GM12872 (cell line): ENCODE measurements around the gene KCNQ5.

Source experiments
- CTCF ChIP-seq: IDR thresholded peaks from 3 replicates; pipeline ENCODE4 v1.5.1; 2011; ENCODE audit warnings: low read depth, mild to moderate bottlenecking, low read length, moderate library complexity; ENCODE audit not compliant: insufficient read depth

The KCNQ5 gene

DNA sequence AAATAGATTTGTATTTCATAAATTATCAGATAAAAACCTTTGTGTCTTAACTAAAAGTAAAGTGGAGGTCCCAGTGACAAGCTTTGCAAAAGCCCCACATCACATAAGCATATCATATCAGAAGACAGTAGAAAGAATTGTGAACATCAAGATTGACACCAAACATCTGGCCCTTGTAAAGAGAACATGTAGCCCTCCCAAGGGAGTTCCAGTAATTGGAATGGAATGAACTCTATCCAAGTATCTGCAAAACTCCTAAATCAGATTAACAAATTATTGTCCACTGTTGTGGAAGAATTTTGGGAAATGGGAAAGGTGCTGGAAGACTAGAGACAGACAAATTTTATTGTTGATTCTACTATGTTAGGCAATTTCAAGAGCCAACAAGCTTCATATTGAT, 268.8 kb downstream of the KCNQ5 start:
- no peak for TF ChIP-seq CTCF

DNA sequence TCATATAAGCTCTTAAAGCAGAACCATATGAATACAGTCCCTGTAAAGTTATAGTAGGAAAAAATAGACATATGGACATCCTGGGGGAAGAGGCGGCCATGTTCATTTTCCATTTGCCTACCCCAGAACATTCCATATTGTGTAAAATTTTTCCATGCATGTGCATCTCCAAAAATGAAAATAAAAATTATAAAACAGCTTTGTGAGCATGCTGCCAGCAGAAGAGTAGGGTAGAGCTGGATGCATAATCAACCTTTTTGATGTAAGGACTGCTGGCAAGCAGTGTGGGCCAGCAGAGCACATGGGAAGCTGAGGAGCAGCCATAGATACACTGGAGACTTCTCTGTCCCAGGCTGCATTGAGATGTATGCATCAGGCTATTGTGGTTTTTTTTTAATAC, 271.0 kb downstream of the KCNQ5 start:
- TF ChIP-seq CTCF = no peak

- no peak for TF ChIP-seq CTCF
Measured at GRCh38 chr6:72894091-72894490, 272.2 kb downstream of the KCNQ5 start.

GRCh38 chr6:72905705-72906478, 284.0 kb downstream of the KCNQ5 start:
- no peak for TF ChIP-seq CTCF

DNA sequence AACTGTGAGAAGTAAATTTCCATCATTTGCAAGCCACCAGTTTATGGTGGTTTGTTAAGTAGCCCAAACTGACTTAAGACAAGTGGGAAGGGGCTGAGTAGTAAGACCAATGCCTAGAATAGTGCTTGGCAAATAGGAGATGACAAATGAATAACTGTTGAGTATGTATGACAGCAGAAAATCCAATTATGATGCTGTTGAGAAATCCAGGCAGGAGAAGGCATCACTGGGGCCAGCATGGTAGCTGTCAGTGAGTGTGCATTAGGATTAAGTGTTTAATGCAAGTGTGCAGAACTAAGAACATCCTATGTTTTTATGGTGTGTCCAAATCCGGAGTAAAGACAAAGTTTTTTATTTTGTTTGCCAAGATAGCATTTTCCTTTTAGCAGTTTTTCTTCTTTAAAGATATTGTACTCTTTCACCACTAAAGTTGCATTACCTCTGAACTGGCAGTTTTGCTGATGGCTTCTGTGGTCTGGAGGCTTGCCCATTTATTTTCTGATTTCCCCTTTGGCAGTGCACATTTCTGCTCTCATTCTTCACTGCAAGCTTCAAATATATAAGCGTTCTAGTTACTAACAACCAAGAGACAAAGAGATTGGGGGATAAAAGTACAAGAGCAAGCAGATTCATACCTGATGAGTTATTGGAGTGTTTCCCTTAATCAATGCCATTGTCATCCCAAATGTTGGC, 289.7 kb downstream of the KCNQ5 start:
- no peak for TF ChIP-seq CTCF

DNA sequence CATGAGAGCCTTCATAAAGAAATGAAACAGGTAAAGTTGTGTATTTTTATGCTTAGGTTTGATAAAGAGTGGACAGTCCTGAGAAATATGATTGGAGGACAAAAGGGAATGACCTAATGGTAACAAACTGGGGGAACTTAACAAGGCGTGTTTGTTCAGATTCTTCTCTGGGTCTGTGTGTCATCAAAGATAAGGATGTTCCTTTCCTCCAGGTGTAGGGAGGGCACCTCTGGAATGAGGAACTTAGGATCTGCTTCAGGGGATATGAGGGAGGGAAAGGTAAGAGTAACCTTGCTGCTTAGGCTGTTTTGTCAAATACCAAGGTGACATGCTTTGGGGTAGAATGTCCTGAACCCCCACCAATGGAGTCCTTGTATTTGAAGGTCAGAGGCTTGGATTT, 291.9 kb downstream of the KCNQ5 start:
- TF ChIP-seq CTCF = no peak

DNA sequence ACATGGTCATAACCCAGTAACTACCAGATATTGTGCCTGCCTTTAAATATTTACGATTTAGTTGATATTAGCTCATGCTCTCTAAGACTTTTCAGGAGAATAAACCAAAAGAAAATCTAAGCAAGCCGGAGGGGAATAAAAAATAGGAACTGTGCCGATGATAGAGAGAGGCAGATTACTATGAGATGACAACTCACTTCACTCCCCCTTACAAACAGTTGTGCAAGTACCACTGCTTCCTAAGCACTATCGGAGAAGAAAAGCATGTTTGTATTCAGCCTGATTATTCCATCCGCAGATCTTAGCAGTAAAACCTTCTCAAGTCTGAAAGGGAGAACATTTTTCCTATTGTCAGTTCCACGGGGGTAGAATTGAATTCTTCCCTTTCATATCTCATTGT, 294.4 kb downstream of the KCNQ5 start:
- no peak for TF ChIP-seq CTCF
